Activated T-cell treated with anti-CD3 and anti-CD28 coated beads, Interleukin-2, amount 50 U/mL, for 24 hours (primary cell): ENCODE measurements around the gene ANKRD63.

Source experiments
- DNase-seq: peaks from one replicate; pipeline ENCODE4 v3.0.0-alpha.2; 2020
- H3K27ac Mint-ChIP-seq: 2 replicates; pipeline ENCODE4 v1.8.0; 2020; ENCODE audit warnings: mild to moderate bottlenecking, mixed read lengths
- H3K27me3 Mint-ChIP-seq: 2 replicates; pipeline ENCODE4 v1.8.0; 2020; ENCODE audit warnings: mixed read lengths
- H3K36me3 Mint-ChIP-seq: 2 replicates; pipeline ENCODE4 v1.8.0; 2020; ENCODE audit warnings: low read depth, mixed read lengths
- H3K4me1 Mint-ChIP-seq: 2 replicates; pipeline ENCODE4 v1.8.0; 2020; ENCODE audit warnings: low read depth, mixed read lengths
- H3K4me3 Mint-ChIP-seq: 2 replicates; pipeline ENCODE4 v1.8.0; 2020; ENCODE audit warnings: mild to moderate bottlenecking, moderate library complexity, mixed read lengths
- H3K9me3 Mint-ChIP-seq: 2 replicates; pipeline ENCODE4 v1.8.0; 2020; ENCODE audit warnings: mixed read lengths

The ANKRD63 gene

GRCh38 chr15:40281801-40282146 lies 1.1 kb downstream of the ANKRD63 start:
- Mint-ChIP-seq H3K27me3 (peaks cover 53% of the 10 kb centered on the region), H3K4me1 (peaks cover 6% of the 10 kb centered on the region), H3K36me3 (no peaks in the 10 kb centered on the region), H3K4me3 (no peak overlapping the region), H3K27ac (no peak overlapping the region), H3K9me3 (no peaks in the 10 kb centered on the region)
- no peak for DNase-seq

DNA sequence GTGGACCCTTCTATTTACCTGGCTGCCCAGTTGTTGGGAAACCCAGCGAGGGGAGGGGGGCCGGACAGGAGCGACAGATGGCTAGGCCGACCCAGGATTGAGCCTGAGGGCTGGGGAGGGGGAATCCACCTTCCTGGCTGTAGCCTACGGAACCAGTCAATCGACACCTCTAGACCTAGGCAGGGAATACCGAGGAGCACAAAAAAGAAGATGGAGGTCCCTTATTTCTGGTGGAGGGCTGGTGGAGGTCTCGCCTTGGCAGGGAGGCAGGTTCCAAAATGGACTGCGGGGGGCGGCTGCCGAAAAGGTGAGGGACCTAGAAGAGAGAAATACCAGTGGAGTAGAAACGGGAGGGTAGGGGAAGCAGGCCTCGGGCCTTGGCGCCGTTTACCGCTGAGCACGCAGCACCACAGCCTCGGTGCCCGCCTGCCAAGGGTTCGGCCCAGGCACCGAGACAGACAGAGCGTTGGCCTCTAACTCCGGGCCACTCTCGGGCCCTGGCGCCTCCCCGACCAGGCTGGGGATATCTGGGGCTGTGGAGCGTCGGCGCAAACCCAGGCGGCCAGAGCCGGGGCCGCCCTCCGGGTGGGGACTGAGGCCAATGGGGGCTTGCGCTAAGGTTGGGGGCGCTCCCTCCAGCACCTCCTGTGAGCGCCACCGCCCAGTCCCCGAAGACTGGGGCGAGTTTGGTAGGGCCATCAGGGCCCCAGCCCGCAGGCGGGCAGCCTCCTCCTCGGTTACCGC lies 1.6 kb downstream of the ANKRD63 start:
- no peaks in the 10 kb centered on the region for H3K9me3 Mint-ChIP-seq
- peaks cover 6% of the 10 kb centered on the region for H3K4me1 Mint-ChIP-seq
- no peak for DNase-seq
- H3K4me3 Mint-ChIP-seq = peak overlapping the region; percentile 35
- H3K36me3 Mint-ChIP-seq = no peaks in the 10 kb centered on the region
- peaks cover 57% of the 10 kb centered on the region for H3K27me3 Mint-ChIP-seq
- H3K27ac Mint-ChIP-seq = no peak overlapping the region

GRCh38 chr15:40280260-40281056 lies 2.4 kb downstream of the ANKRD63 start:
- H3K4me3 Mint-ChIP-seq = no peak overlapping the region

GRCh38 chr15:40279437-40280141 lies 3.3 kb downstream of the ANKRD63 start:
- Mint-ChIP-seq H3K36me3 (no peaks in the 10 kb centered on the region), H3K9me3 (no peaks in the 10 kb centered on the region), H3K4me1 (peaks cover 5% of the 10 kb centered on the region), H3K4me3 (no peak overlapping the region), H3K27ac (no peak overlapping the region), H3K27me3 (peaks cover 61% of the 10 kb centered on the region)
- DNase-seq = peak; percentile 84

More at GRCh38 chr15:40280260-40281056, 2.4 kb downstream of the ANKRD63 start:
- Mint-ChIP-seq H3K4me1 (peaks cover 4% of the 10 kb centered on the region), H3K27ac (no peak overlapping the region), H3K36me3 (no peaks in the 10 kb centered on the region), H3K9me3 (no peaks in the 10 kb centered on the region), H3K27me3 (peaks cover 61% of the 10 kb centered on the region)
- no peak for DNase-seq

- no peaks in the 10 kb centered on the region for H3K9me3 Mint-ChIP-seq
- H3K4me1 Mint-ChIP-seq = peaks cover 6% of the 10 kb centered on the region
These were observed 4.8 kb downstream of the ANKRD63 start for GRCh38 chr15:40278026-40278425.

GRCh38 chr15:40277471-40277870 lies 5.4 kb downstream of the ANKRD63 start:
- no peaks in the 10 kb centered on the region for H3K9me3 Mint-ChIP-seq
- H3K36me3 Mint-ChIP-seq = no peaks in the 10 kb centered on the region
- peaks cover 48% of the 10 kb centered on the region for H3K27me3 Mint-ChIP-seq
- no peak overlapping the region for H3K4me3 Mint-ChIP-seq
- no peak overlapping the region for H3K27ac Mint-ChIP-seq
- H3K4me1 Mint-ChIP-seq = peaks cover 6% of the 10 kb centered on the region
- DNase-seq = no peak

More at GRCh38 chr15:40278026-40278425, 4.8 kb downstream of the ANKRD63 start:
- peaks cover 52% of the 10 kb centered on the region for H3K27me3 Mint-ChIP-seq
- H3K27ac Mint-ChIP-seq = no peak overlapping the region
- no peak overlapping the region for H3K4me3 Mint-ChIP-seq
- DNase-seq = no peak
- H3K36me3 Mint-ChIP-seq = no peaks in the 10 kb centered on the region

DNA sequence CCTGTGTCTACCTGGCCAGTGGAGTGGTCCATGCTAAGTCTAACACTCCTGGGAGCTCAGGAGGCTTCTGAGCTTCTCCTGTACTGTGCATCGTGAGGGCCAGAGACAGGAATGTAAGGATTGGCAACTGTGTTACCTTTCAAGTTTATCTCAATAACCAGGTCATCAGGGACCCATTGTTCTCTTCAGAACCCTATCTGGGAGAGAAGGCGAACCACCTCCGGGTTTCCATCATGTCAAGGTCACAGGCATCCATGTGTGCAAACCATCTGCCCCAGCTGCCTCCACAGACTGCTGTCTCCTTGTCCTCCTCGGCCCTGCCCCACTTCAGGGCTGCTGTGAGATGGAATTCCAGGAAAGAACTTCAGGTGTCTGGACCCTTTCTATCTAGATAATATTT lies 5.9 kb downstream of the ANKRD63 start:
- no peak for DNase-seq
- Mint-ChIP-seq H3K27me3 (peaks cover 48% of the 10 kb centered on the region), H3K4me3 (no peak overlapping the region), H3K27ac (no peak overlapping the region), H3K36me3 (no peaks in the 10 kb centered on the region), H3K9me3 (no peaks in the 10 kb centered on the region), H3K4me1 (peaks cover 6% of the 10 kb centered on the region)

DNA sequence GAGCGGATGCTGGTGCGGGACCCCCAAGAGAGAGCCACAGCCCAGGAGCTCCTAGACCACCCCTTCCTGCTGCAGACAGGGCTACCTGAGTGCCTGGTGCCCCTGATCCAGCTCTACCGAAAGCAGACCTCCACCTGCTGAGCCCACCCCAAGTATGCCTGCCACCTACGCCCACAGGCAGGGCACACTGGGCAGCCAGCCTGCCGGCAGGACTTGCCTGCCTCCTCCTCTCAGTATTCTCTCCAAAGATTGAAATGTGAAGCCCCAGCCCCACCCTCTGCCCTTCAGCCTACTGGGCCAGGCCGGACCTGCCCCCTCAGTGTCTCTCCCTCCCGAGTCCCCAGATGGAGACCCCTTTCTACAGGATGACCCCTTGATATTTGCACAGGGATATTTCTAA lies 6.9 kb downstream of the ANKRD63 start:
- no peak for DNase-seq
- Mint-ChIP-seq H3K9me3 (no peaks in the 10 kb centered on the region), H3K27ac (no peak overlapping the region), H3K36me3 (no peaks in the 10 kb centered on the region), H3K4me1 (peaks cover 6% of the 10 kb centered on the region), H3K4me3 (no peak overlapping the region), H3K27me3 (peaks cover 44% of the 10 kb centered on the region)

DNA sequence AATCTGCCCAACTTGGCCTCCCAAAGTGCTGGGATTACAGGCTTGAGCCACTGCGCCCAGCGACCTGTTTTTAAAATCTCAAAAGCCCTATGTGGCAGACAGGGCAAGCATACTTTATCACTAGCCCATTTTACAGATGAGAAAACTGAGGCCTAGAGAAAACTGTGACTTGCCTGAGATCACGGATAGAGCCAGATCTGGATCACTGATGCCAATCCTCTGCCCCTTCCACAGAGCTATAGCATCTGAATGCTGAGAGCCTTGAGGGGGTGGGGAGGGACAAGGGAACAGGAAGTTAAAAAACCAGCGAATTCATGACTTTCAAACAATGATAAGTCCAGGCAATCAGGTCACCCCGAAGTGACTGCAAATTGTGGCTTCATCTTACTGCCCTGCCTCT lies 7.3 kb downstream of the ANKRD63 start:
- Mint-ChIP-seq H3K4me1 (peaks cover 6% of the 10 kb centered on the region), H3K27ac (no peak overlapping the region), H3K4me3 (no peak overlapping the region), H3K9me3 (no peaks in the 10 kb centered on the region), H3K27me3 (peaks cover 40% of the 10 kb centered on the region), H3K36me3 (no peaks in the 10 kb centered on the region)
- no peak for DNase-seq

- Mint-ChIP-seq H3K9me3 (no peaks in the 10 kb centered on the region), H3K27ac (peak overlapping the region; percentile 6), H3K4me1 (peaks cover 6% of the 10 kb centered on the region), H3K36me3 (no peaks in the 10 kb centered on the region), H3K27me3 (peaks cover 34% of the 10 kb centered on the region), H3K4me3 (no peak overlapping the region)
- DNase-seq = peak; percentile 93
These were observed 8.3 kb downstream of the ANKRD63 start for GRCh38 chr15:40274350-40275274.

DNA sequence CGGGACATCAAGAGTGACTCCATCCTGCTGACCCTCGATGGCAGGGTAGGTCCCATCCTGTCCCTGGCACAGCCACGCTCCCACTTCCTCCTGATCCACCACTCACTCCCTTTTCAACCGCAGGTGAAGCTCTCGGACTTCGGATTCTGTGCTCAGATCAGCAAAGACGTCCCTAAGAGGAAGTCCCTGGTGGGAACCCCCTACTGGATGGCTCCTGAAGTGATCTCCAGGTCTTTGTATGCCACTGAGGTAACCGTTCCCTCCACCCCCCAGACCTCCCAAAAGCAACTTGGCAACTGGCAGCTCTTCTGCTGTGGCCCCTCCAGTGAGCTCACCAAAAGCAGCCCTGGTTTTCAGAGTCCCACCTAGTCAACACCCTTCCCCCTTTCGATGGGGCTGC lies 9.4 kb downstream of the ANKRD63 start:
- DNase-seq = no peak
- Mint-ChIP-seq H3K9me3 (no peaks in the 10 kb centered on the region), H3K27ac (no peak overlapping the region), H3K4me1 (peaks cover 2% of the 10 kb centered on the region), H3K36me3 (no peaks in the 10 kb centered on the region), H3K4me3 (no peak overlapping the region), H3K27me3 (peaks cover 22% of the 10 kb centered on the region)

DNA sequence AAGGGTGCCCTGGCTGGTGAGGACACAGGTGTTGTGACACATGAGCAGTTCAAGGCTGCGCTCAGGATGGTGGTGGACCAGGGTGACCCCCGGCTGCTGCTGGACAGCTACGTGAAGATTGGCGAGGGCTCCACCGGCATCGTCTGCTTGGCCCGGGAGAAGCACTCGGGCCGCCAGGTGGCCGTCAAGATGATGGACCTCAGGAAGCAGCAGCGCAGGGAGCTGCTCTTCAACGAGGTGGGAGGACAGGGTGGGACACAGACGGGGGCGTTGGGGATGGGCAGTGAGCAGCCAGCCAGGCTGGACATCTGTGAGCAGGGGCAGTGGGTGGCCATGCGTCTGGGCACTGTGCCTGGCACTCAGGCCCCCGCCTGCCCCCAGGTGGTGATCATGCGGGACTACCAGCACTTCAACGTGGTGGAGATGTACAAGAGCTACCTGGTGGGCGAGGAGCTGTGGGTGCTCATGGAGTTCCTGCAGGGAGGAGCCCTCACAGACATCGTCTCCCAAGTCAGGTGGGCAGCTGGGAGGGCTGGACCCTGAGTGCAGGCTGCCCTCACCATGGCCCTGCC lies 10.3 kb downstream of the ANKRD63 start:
- Mint-ChIP-seq H3K4me3 (no peak overlapping the region), H3K4me1 (peaks cover 2% of the 10 kb centered on the region), H3K36me3 (no peaks in the 10 kb centered on the region), H3K27me3 (peaks cover 14% of the 10 kb centered on the region), H3K9me3 (no peaks in the 10 kb centered on the region), H3K27ac (no peak overlapping the region)
- no peak for DNase-seq

GRCh38 chr15:40271685-40272484 lies 11.0 kb downstream of the ANKRD63 start:
- Mint-ChIP-seq H3K9me3 (no peaks in the 10 kb centered on the region), H3K36me3 (no peaks in the 10 kb centered on the region), H3K4me3 (no peak overlapping the region), H3K4me1 (peaks cover 2% of the 10 kb centered on the region), H3K27ac (no peak overlapping the region), H3K27me3 (peaks cover 8% of the 10 kb centered on the region)
- no peak for DNase-seq
